Medulla oblongata (tissue), 1 donor: ENCODE measurements around the gene TPTE2.
"Not testable (repeated sequence)": the region's sequence is repeated elsewhere in the genome, so short reads cannot be mapped to it uniquely, and the experiment has no call there.

Source experiments
- DNase-seq: peaks from one replicate; pipeline ENCODE4 v3.0.0-alpha.2; 2015; ENCODE audit errors: extremely low spot score

Gene TPTE2

GRCh38 chr13:19561127-19561582 lies at the start of gene TPTE2:
Gene TPTE2 (minus strand): TSS chr13:19561532. CDS start chr13:19503234, 58,298 bp downstream.
- DNase-seq: not testable (repeated sequence)

DNA sequence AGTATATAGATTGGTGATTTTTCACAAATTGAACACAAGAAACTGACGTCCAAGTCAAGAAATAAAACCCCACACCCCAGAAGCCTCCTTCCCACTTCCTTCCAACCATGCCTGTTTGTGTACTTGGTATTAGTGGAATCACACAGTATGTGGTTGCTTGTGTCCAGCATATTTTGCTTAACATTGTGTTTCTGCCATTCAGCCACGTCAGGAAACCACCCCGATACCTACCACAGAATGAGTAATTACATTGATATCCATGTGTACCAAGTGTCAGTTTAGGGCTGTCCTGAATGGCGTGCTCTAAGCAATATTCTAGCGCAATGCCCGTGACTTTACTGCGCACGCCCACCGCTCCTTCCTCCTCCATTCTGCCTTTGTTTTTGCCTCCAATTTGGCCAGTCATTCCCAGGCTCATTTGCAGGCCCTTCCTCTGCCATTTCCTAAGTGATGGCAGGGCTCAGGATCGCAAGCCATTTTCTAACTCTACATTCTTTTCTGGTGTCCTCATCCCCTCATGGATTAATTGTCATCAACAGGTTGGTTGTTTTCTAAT lies 46.3 kb upstream of the TPTE2 start:
- DNase-seq: no peak

DNA sequence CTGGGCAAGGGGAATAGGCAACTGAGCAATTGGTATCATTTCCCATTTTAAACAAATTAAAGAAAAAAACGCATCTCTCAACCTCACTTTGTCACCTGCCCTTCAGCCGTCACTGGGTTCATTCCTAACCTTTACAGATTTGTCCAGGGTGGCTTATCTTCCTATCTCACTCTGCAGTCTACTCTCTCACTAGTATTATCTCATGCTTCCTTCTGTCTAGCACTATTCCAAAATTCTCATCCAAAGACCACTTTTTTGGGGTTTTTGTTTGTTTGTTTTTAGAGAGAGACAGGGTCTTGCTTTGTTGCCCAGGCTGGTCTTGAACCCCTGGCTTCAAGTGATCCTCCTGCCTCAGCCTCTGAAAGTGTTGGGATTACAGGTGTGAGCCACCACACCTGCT lies 45.4 kb upstream of the TPTE2 start:
- no peak for DNase-seq

GRCh38 chr13:19606152-19606551 lies 44.8 kb upstream of the TPTE2 start:
- DNase-seq: no peak

DNA sequence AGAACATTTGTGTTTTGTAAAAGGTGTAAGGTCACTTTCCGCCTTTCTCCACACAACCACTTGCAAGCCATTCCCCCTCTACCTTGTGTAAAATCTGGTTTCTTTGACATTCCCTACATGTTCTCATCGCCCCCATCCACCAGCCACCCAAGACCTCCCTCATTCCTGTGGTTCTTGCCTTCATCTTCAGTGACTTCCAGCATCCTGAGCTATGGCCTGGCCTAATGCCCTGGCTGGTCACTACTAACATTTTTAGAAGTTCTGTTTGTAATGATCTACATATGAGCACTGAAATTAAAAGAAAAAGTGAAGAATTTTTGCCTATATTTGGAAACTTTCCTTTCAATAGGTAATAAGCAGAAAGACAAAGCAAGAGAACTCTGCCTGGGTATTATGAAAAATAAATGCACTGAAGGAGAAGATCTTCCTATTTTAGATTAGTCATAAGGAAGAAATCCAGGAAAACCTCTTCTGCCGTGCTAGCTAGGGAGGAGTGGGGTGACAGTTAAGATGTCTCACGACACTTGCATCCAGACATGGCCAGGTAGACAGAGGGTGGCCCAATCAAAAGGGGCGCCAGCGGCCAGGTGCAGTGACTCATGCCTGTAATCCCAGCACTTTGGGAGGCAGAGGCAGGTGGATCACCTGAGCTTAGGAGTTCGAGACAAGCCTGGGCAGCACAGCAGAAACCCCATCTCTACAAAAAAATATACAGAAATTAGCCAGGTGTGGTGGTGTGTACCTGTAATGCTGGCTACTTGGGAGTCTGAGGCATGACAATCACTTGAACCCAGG lies 44.0 kb upstream of the TPTE2 start:
- no peak for DNase-seq

DNA sequence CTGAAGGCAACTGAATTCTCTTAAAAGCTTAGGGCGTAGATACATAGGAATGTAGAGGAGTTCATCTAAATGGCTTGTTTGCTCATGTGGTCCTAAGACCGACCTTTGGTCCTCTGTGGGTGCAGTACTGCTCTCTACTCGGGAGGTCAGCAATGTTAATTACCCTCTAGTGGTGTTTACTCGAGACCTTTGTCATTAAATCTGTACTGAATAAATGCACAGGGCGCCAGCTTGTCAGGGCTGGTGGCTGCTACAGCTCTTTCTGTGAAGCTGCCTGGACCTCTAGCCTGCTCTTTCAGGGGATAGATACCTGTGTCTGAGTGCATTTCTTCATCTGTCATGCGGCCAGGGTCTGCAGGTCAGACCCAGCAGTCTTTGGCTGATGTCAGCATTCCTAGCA lies 43.0 kb upstream of the TPTE2 start:
- no peak for DNase-seq

DNA sequence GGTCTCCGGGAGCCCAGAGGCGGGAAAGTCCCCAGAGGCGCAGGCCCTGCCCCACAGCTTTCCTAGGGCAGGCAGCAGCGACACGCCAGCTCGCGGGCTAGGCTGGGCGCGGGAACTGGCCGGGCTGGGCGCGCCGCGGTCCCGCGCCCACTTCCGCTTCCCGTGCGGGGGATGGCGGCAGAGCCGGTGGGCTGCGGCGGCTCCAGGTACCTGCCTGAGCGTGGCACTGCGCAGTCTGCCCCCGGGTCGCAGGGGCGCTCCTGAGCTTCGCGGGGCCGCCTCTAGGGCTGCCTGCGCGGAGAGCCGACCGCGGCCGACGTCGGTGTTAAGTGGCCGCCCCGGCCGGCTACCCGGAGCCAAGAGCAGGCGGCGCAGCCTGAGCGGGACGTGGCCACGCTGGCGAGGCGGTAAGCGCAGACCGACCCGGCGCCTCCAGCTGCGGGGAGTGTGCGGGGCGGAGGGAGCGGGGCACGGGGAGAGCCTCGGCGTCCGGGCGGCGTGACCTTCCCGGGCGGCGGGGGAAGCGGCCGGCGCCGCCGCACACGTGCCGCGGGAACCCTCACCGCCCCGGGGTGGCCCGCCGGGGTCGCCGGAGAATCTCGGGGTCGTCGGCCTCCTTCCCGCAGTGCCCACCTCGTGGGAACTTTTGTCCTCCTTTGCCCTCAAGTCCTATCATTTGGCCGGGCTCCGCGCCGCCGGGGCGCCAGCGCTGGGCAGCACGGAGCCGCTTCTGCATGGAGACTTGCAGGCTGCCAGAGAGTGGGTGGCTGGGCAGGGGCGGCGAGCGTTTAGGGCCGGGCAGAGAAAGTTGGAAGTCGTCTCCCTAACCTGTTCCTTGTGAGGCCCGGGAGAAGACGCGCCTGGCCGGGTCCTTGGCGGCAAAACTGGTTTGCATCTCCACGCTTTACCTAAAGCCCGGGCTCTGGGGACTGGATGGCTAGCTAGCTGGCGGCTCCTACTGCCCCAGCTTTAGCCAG lies 40.7 kb upstream of the TPTE2 start:
- no peak for DNase-seq

DNA sequence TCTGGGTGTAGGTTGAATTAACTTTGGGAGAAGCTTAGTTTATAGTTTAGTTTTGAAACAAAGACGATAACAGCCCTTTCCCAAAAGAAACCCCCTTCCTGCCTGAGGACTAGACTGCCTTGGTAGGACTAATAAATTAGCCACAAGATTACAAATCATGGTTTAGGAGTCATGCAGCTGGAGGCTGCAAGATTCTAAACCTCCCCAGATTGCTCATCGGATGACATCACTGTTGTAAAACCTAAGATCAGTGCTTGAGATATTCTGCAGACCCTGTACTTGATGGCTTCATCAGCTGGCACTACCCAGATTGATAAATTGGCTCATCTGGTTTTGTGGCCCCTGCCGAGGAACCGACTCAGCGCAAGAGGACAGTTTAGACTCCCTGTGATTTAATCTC lies 36.2 kb upstream of the TPTE2 start:
- DNase-seq: no peak

DNA sequence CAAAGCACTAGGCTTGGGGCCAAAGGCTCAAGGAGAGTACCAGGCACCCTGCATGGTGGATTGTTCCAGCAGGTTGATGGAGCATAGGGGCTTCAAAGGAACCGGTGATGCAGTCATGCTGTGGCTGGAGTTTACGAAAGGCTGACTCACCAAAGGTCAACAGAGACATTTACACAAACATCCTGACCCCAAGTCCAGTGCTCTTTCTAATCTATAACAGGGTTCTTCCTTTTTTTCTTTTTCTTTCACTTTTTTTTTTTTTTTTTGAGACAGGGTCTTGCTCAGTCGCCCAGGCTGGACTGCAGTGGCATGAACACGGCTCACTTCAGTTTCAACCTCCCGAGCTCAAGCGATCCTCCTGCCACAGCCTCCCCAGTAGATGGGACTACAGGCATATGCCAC lies 35.6 kb upstream of the TPTE2 start:
- no peak for DNase-seq

DNA sequence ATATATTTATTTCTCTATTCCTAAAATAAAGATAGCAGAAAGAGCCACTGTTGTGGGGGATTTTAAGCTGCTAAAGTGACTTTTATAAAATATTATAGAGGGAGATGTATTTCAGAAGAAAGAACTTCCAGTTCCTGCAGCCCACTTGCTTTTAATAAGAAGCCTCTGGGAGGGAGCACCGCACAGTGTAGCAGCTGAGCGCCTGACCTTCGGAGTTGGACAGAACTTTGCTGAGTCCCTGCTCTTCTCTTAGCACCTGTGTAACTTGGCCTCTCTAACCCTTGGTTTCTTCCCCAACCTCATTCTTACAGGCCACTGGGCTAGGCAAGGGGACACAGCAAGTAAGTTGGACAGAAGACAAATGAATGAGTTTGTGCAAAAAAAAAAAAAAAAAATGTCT lies 34.8 kb upstream of the TPTE2 start:
- DNase-seq: no peak

DNA sequence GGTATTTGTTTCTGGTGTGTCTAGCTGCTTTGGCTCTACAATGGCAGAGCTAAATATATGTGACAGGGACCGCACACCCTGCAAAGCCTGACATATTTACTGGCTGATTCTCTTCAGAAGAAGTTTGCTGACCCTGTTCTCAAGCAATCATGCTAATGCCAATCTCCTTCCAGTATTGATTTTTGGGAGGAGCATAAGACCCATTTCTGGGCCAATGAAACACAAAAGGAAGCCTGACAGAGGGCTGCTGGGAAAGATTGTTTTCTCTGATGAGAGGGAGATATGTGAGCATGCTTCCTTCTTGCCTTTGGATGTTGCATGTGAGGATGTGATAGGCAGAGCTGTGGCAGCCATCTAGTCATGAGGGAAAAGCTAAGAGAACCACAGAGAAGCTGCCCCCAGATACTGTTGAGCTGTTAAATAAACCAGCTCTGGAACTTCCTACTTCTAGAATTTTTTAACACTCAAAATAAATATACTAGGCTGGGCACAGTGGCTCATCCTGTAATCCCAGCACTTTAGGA lies 31.4 kb upstream of the TPTE2 start:
- no peak for DNase-seq

DNA sequence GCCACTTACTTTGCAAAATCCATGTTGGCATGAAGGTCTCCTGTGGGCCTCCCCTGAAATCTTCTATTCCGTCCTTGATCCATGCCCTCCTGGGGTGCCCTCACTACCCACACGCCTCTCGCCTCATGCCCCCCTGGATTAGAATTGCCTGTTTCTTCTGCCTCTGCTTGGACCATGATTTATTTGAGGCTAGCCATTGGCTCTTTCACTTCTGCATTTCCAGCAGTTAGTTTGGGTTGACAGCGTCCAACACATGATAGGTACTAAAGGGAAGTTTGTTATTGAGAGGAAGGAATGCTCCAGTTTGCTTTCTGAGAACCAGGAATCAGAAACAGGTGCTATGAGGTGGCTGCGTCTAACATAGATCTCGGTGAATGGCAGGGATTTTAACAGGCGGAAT lies 30.5 kb upstream of the TPTE2 start:
- DNase-seq: peak; percentile 50

GRCh38 chr13:19590423-19590822 lies 29.1 kb upstream of the TPTE2 start:
- no peak for DNase-seq

DNA sequence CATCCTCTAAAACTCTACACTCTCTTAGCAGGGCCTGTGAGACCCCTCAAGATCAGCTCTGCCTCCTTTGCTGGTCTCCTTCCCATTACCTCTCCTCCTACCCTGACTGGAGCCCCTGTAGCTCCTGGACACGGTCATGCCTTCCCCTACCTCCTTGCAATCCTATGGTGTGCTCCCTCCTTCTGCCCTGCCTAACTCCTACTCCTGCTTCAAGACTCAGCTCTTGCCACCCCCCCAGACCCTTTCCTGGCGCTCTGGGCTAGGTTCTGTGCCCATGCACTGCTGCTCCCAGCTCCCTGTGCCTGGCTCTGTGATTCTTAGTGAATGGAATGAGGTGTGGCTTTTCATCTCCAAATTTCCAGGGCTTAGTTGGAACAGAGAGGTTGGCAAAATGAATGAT lies 28.0 kb upstream of the TPTE2 start:
- DNase-seq: no peak

- DNase-seq: peak; percentile 60
Observed at GRCh38 chr13:19587635-19588300, 26.4 kb upstream of the TPTE2 start.

GRCh38 chr13:19586904-19587634 lies 25.7 kb upstream of the TPTE2 start:
- DNase-seq: peak; percentile 4

GRCh38 chr13:19581675-19582074 lies 20.3 kb upstream of the TPTE2 start:
- DNase-seq: no peak

- no peak for DNase-seq
Observed at GRCh38 chr13:19575230-19575629, 13.9 kb upstream of the TPTE2 start.

DNA sequence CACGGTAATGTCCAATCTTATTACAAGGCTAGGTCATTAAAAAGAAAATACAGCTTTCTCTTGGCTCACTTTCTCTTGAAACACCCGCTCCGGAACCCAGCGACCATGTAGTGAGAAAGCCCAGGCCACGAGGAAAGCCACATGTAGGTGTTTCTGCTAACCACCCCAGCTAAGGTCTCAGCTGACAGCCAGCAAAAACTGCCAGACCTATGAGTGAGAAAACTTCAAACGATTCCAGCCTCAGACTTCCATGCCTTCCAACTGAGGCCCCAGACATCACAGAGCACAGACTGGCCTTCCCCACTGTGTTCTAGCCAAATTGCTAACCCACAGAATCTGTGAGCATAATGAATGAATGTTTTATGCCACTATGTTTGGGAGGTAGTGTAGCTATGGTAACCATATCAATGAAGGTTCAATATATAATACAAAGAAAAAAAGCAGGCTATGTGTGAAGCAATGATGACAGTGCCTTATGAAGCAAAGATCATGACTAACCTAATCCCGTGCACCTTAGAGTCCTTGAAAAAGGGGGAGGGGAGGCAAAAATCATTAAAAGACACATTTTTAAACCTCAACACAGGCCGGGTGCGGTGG lies 11.9 kb upstream of the TPTE2 start:
- no peak for DNase-seq

DNA sequence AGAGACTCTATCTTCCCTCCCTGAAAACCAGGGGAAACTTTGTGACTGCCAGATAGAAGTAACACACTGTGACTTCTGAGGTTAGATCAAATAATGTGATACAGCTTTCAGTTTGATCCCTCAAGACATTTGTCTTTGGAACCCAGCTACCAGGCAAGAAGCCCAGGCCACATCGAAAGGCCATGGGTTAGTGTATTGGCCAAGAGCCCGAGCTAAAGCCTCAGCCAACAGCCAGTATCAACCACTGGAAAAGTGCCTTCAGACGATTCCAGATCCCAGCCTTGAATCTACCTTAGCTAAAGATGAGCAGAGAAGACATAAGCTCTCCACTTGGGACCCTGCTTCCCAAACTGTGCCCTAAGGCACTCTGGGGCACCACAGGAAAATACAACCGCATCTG lies 10.9 kb upstream of the TPTE2 start:
- DNase-seq: no peak
